H1 (cell line): ENCODE data around the gene NUP85. TPM values are rescaled to one million over a fixed set of nuclear protein-coding genes. Genes with fewer than 3 reads are reported as not detected.

Source experiments
- CTCF ChIA-PET: fragments of 300-600 bp; sonication (Branson Sonifier 250); formaldehyde crosslinking; loops from one replicate; lab custom pipeline; 2021; ENCODE audit not compliant: partially characterized antibody; lab: Charles Lee
- POLR2A ChIA-PET: fragments of 300-600 bp; sonication (Branson Sonifier 250); formaldehyde crosslinking; loops from one replicate; lab custom pipeline; 2021; ENCODE audit warnings: inconsistent platforms; ENCODE audit not compliant: partially characterized antibody; lab: Charles Lee
- DNase-seq, 2 experiments: peaks; one replicate each; pipeline versions ENCODE4 v3.0.0 to v3.0.0-alpha.2; 2010 to 2022; ENCODE audit warnings: low spot score in 2 of 2, low read depth in 1 of 2, mixed read lengths in 1 of 2
- FAIRE-seq: peaks from 2 replicates; lab custom pipeline; 2011; peaks lifted over from hg19 to GRCh38; lab: Jason Lieb, UNC
- H2AFZ ChIP-seq: 2 replicates; pipeline ENCODE4 v1.8.1; 2012; ENCODE audit warnings: low read length, inconsistent platforms
- H2AK5ac ChIP-seq: 2 replicates; pipeline ENCODE4 v1.6.1; 2013; ENCODE audit warnings: low read depth, low read length
- H2BK120ac ChIP-seq: replicated peaks from 2 replicates; pipeline ENCODE3; 2013; ENCODE audit warnings: low read depth, low read length, inconsistent platforms
- H2BK12ac ChIP-seq: 2 replicates; pipeline ENCODE4 v1.6.1; 2013; ENCODE audit warnings: low read depth, low read length
- H2BK15ac ChIP-seq: 2 replicates; pipeline ENCODE4 v1.6.1; 2013; ENCODE audit warnings: low read length
- H2BK20ac ChIP-seq: 2 replicates; pipeline ENCODE4 v1.6.1; 2013; ENCODE audit warnings: low read length
- H2BK5ac ChIP-seq: 2 replicates; pipeline ENCODE4 v1.6.1; 2013; ENCODE audit warnings: low read depth, low read length
- H3K14ac ChIP-seq: 2 replicates; pipeline ENCODE4 v1.6.1; 2013; ENCODE audit warnings: inconsistent platforms; ENCODE audit not compliant: insufficient read length
- H3K18ac ChIP-seq: 2 replicates; pipeline ENCODE4 v1.6.1; 2013; ENCODE audit warnings: low read length; ENCODE audit errors: extremely low read depth
- H3K23ac ChIP-seq: 2 replicates; pipeline ENCODE4 v1.6.1; 2013; ENCODE audit warnings: inconsistent platforms; ENCODE audit not compliant: insufficient read length
- H3K23me2 ChIP-seq: 2 replicates; pipeline ENCODE4 v1.6.1; 2013; ENCODE audit warnings: low read depth, low read length
- H3K27ac ChIP-seq: 2 replicates; pipeline ENCODE4 v1.6.1; 2011; ENCODE audit warnings: low read depth, low read length, inconsistent platforms
- H3K27me3 ChIP-seq, 4 experiments: replicated peaks in 1 of 4; 1 replicate in 1 of 4; 2 replicates in 3 of 4; pipeline versions ENCODE4 v1.6.1 to v1.8.1; 2011 to 2013; ENCODE audit warnings: low read length in 3 of 4, mild to moderate bottlenecking in 3 of 4, inconsistent platforms in 2 of 4, mixed read lengths in 2 of 4, moderate library complexity in 1 of 4; ENCODE audit not compliant: control insufficient read depth in 3 of 4, insufficient read depth in 3 of 4; ENCODE audit errors: extremely low read depth in 1 of 4
- H3K36me3 ChIP-seq, 4 experiments: 2 replicates each; pipeline versions ENCODE4 v1.6.1 to v1.8.1; 2011 to 2013; ENCODE audit warnings: mild to moderate bottlenecking in 4 of 4, low read length in 3 of 4, moderate library complexity in 2 of 4, control low read depth in 1 of 4, inconsistent platforms in 1 of 4; ENCODE audit not compliant: insufficient read depth in 4 of 4, control insufficient read depth in 2 of 4
- H3K4ac ChIP-seq: replicated peaks from 2 replicates; pipeline ENCODE3; 2013; ENCODE audit warnings: low read length, low read depth, mixed read lengths, inconsistent platforms; ENCODE audit not compliant: insufficient read length
- H3K4me1 ChIP-seq, 4 experiments: replicated peaks in 1 of 4; 1 replicate in 1 of 4; 2 replicates in 3 of 4; pipeline versions ENCODE4 v1.6.1 to v1.8.1; 2011 to 2013; ENCODE audit warnings: low read length in 3 of 4, inconsistent platforms in 2 of 4, mixed read lengths in 1 of 4; ENCODE audit not compliant: insufficient read depth in 4 of 4, control insufficient read depth in 3 of 4
- H3K4me2 ChIP-seq, 2 experiments: 2 replicates each; pipeline versions ENCODE4 v1.6.1 to v1.8.1; 2011 to 2013; ENCODE audit warnings: low read depth in 2 of 2, low read length in 2 of 2, control low read depth in 1 of 2, inconsistent platforms in 1 of 2, mild to moderate bottlenecking in 1 of 2; ENCODE audit not compliant: insufficient read depth in 1 of 2
- H3K4me3 ChIP-seq, 4 experiments: fragments of 200-600, 300-600 bp in 1 of 4; sonication (generic), shearing (Covaris generic), sonication (Bioruptor Twin) in 1 of 4; 2 replicates each; pipeline versions ENCODE4 v1.5.1 to v1.8.1; 2011 to 2016; ENCODE audit warnings: low read length in 4 of 4, low read depth in 3 of 4, control low read depth in 2 of 4, inconsistent platforms in 2 of 4, mild to moderate bottlenecking in 2 of 4, mixed read lengths in 1 of 4, moderate library complexity in 1 of 4; ENCODE audit not compliant: insufficient read depth in 2 of 4; ENCODE audit errors: extremely low read depth in 1 of 4
- H3K56ac ChIP-seq: replicated peaks from 2 replicates; pipeline ENCODE3; 2013; ENCODE audit warnings: low read depth, mild to moderate bottlenecking, mixed read lengths, low read length, inconsistent platforms; ENCODE audit not compliant: insufficient read length
- H3K79me1 ChIP-seq: 2 replicates; pipeline ENCODE4 v1.6.1; 2013; ENCODE audit warnings: low read depth, low read length, control low read depth
- H3K79me2 ChIP-seq, 2 experiments: 2 replicates each; pipeline versions ENCODE4 v1.6.1 to v1.8.1; 2012 to 2013; ENCODE audit warnings: low read length in 2 of 2, mild to moderate bottlenecking in 2 of 2, inconsistent platforms in 1 of 2; ENCODE audit not compliant: insufficient read depth in 2 of 2, control insufficient read depth in 1 of 2
- H3K9ac ChIP-seq, 4 experiments: replicated peaks in 1 of 4; 1 replicate in 1 of 4; 2 replicates in 3 of 4; pipeline versions ENCODE4 v1.6.1 to v1.8.1; 2011 to 2013; ENCODE audit warnings: low read depth in 3 of 4, low read length in 3 of 4, control low read depth in 2 of 4, mild to moderate bottlenecking in 2 of 4, moderate library complexity in 2 of 4, inconsistent platforms in 1 of 4; ENCODE audit errors: extremely low read depth in 1 of 4
- H3K9me3 ChIP-seq, 2 experiments: 2 replicates each; pipeline versions ENCODE4 v1.6.1 to v1.8.1; 2012 to 2013; ENCODE audit warnings: mild to moderate bottlenecking in 2 of 2, moderate library complexity in 2 of 2, control low read depth in 1 of 2, inconsistent platforms in 1 of 2, low read depth in 1 of 2, low read length in 1 of 2, mixed read lengths in 1 of 2; ENCODE audit not compliant: insufficient read depth in 2 of 2
- H4K20me1 ChIP-seq, 2 experiments: replicated peaks in 1 of 2; 2 replicates each; pipeline versions ENCODE3 to v1.8.1; 2011 to 2013; ENCODE audit warnings: inconsistent platforms in 2 of 2, low read length in 2 of 2, mild to moderate bottlenecking in 1 of 2; ENCODE audit not compliant: insufficient read depth in 2 of 2, control insufficient read depth in 1 of 2
- H4K5ac ChIP-seq: 2 replicates; pipeline ENCODE4 v1.6.1; 2013; ENCODE audit warnings: low read length, low read depth, mixed read lengths, inconsistent platforms; ENCODE audit not compliant: insufficient read length
- H4K8ac ChIP-seq: 2 replicates; pipeline ENCODE4 v1.8.0; 2013; ENCODE audit warnings: mild to moderate bottlenecking, moderate library complexity, low read length, inconsistent platforms; ENCODE audit not compliant: insufficient read depth; ENCODE audit errors: extremely low read depth
- H4K91ac ChIP-seq: replicated peaks from 2 replicates; pipeline ENCODE3; 2013; ENCODE audit warnings: low read length, mixed read lengths, inconsistent platforms; ENCODE audit not compliant: insufficient read length
- CTBP2 ChIP-seq: IDR thresholded peaks from 2 replicates; pipeline ENCODE4 v1.7.0; 2011; ENCODE audit warnings: borderline replicate concordance, mild to moderate bottlenecking, moderate library complexity, mixed read lengths, low read length; ENCODE audit not compliant: insufficient read depth, insufficient read length
- CTCF ChIP-seq, 3 experiments: IDR thresholded peaks; 1 replicate in 2 of 3; 2 replicates in 1 of 3; pipeline versions ENCODE4 v1.5.1 to v1.6.1; 2011; ENCODE audit warnings: low read length in 3 of 3, mild to moderate bottlenecking in 3 of 3, inconsistent platforms in 2 of 3, low read depth in 1 of 3, moderate library complexity in 1 of 3; ENCODE audit not compliant: insufficient read depth in 1 of 3; ENCODE audit errors: control extremely low read depth in 1 of 3
- HDAC2 ChIP-seq, 2 experiments: fragments of 300-600 bp in 1 of 2; sonication (generic) in 1 of 2; IDR thresholded peaks; 2 replicates each; pipeline ENCODE4 v1.6.1; 2011 to 2012; ENCODE audit warnings: low read depth in 2 of 2, low read length in 2 of 2, mild to moderate bottlenecking in 2 of 2, moderate library complexity in 2 of 2, borderline replicate concordance in 1 of 2, inconsistent platforms in 1 of 2
- MAFK ChIP-seq: IDR thresholded peaks from 2 replicates; pipeline ENCODE4 v1.6.1; 2012; ENCODE audit warnings: low read depth, mild to moderate bottlenecking, improper control_type of control experiment, low read length
- POLR2AphosphoS5 ChIP-seq: IDR thresholded peaks from 2 replicates; pipeline ENCODE4 v1.6.1; 2011; ENCODE audit warnings: low read depth, low read length
- POU5F1 ChIP-seq: IDR thresholded peaks from 2 replicates; pipeline ENCODE4 v1.6.1; 2011; ENCODE audit warnings: low read depth, mild to moderate bottlenecking, low read length, moderate library complexity
- RXRA ChIP-seq: IDR thresholded peaks from 2 replicates; pipeline ENCODE4 v1.6.1; 2011; ENCODE audit warnings: low read depth, mild to moderate bottlenecking, low read length, moderate library complexity; ENCODE audit not compliant: insufficient read depth
- TBP ChIP-seq: IDR thresholded peaks from 2 replicates; pipeline ENCODE4 v1.6.1; 2011; ENCODE audit warnings: low read depth, low read length, improper control_type of control experiment
- WGBS, 2 experiments: shearing (Covaris generic) in 1 of 2; methylation state at CpG; one replicate each; pipeline versions ENCODE4 v1.1.6 to v1.1.7; 2013 to 2015; ENCODE audit warnings: low lambda C conversion rate in 2 of 2, mixed read lengths in 2 of 2, inconsistent platforms in 1 of 2, low coverage in 1 of 2, missing lambda C conversion rate in 1 of 2; ENCODE audit not compliant: insufficient replicate concordance in 2 of 2, insufficient coverage in 1 of 2, insufficient read length in 1 of 2; ENCODE audit errors: extremely low coverage in 1 of 2, missing lambda C conversion rate in 1 of 2; 5-methylcytosine and 5-hydroxymethylcytosine counted together
- polyA plus RNA-seq, 7 experiments: library from polyadenylated mRNA; depleted of rRNA in 3 of 7; stranded (reverse) in 5 of 7; unstranded in 2 of 7; fragments of >200 nt in 5 of 7; fragments of 200-250 nt in 2 of 7; gene quantifications; 1 replicate in 5 of 7; 2 replicates in 1 of 7; 4 replicates in 1 of 7; pipeline versions ENCODE4 v1.2.1 to v1.2.3, GENCODE V29; 2011 to 2013; ENCODE audit warnings: missing spikeins in 2 of 7, mixed read lengths in 2 of 7
- total RNA-seq: library from RNA; stranded (reverse); fragmentation: NEBNext Ultra II Directional; extraction: Animal tissue kit (Norgen Biotek cat#: 25700); gene quantifications from 2 replicates; pipeline ENCODE4 v1.2.1, GENCODE V29; 2021
- TF ChIP-seq, protein P1 (sequence below): IDR thresholded peaks from 2 replicates; pipeline ENCODE4 v1.6.1; 2012; ENCODE audit warnings: low read length, inconsistent platforms

Gene NUP85
- total and polyA plus RNA-seq, 2 of the 8 experiments (the other 6 are each of a cell fraction or from before 2014, with no cell fraction given) = 98.5 to 154 TPM

DNA sequence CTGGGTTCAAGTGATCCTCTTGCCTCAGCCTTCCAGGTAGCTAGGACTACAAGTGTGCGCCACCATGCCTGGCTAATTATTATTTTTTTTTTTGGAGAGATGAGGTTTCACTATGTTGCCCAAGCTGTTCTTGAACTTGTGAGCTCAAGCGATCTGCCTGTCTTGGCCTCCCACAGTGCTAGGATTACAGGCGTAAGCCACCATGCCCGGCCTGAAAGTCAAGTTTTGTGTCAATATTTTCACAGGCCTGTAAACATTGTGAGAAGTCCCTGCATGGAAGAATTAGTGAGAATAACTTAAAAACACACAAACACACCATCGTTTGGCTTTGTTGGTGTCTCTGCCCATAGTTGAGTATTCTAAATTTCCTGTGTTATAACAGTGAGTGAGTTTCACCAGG is 22.2 kb downstream of the NUP85 start:
- no peaks in the 10 kb centered on the region for H3K27me3 ChIP-seq
- no peak overlapping the region for H2BK120ac ChIP-seq
- H3K79me1 ChIP-seq = no peaks in the 10 kb centered on the region
- TF ChIP-seq CTBP2 (no peak), RXRA (no peak), CTCF (IDR thresholded peaks at IDR 0.05; ENCODE audit: control extremely low read depth in 1 of 3, insufficient read depth in 1 of 3, low read depth in 1 of 3, low read length in 3 of 3) (no peak), MAFK (no peak), HDAC2 (IDR thresholded peaks at IDR 0.05; ENCODE audit: borderline replicate concordance in 1 of 2, low read depth in 2 of 2, low read length in 2 of 2) (no peak), TBP (no peak), POU5F1 (no peak), POLR2AphosphoS5 (no peak)
- TF ChIP-seq, protein P1, sequence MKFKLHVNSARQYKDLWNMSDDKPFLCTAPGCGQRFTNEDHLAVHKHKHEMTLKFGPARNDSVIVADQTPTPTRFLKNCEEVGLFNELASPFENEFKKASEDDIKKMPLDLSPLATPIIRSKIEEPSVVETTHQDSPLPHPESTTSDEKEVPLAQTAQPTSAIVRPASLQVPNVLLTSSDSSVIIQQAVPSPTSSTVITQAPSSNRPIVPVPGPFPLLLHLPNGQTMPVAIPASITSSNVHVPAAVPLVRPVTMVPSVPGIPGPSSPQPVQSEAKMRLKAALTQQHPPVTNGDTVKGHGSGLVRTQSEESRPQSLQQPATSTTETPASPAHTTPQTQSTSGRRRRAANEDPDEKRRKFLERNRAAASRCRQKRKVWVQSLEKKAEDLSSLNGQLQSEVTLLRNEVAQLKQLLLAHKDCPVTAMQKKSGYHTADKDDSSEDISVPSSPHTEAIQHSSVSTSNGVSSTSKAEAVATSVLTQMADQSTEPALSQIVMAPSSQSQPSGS = no peak

More for the DNA sequence above, 22.2 kb downstream of the NUP85 start:
- no peak overlapping the region for H3K56ac ChIP-seq
- 91% methylated on average over 5 of the region's 5 CpGs; no CpG with 5 or more reads in 1 of the 2 experiments for WGBS, 2 experiments
- no peak overlapping the region for H2BK12ac ChIP-seq
- H4K5ac ChIP-seq = no peak overlapping the region
- H3K4me3 ChIP-seq = no peak overlapping the region
- no peak overlapping the region for H3K23ac ChIP-seq
- no peak overlapping the region for H2AK5ac ChIP-seq
- no peak overlapping the region for H4K91ac ChIP-seq
- H2AFZ ChIP-seq = no peak overlapping the region
- H2BK15ac ChIP-seq = no peak overlapping the region
- no peak overlapping the region for H3K14ac ChIP-seq
- DNase-seq (no peak), FAIRE-seq (no peak)
- H3K18ac ChIP-seq = no peak overlapping the region
- H2BK20ac ChIP-seq = no peak overlapping the region
- no peak overlapping the region for H4K8ac ChIP-seq
- H2BK5ac ChIP-seq = no peak overlapping the region
- H3K23me2 ChIP-seq = no peaks in the 10 kb centered on the region
- no peak overlapping the region for H3K4ac ChIP-seq
- peaks cover 19 to 73% (median 56%) of the 10 kb centered on the region in 4 experiments for H3K36me3 ChIP-seq
- H3K27ac ChIP-seq = no peak overlapping the region
- no peaks in the 10 kb centered on the region for H3K4me1 ChIP-seq
- ChIA-PET CTCF (interaction anchor here (0.7 to 6.9 kb wide), 5 partner anchors 8 to 56 kb away, joined by 3 to 84 read pairs (median 3); partner anchors contain the start of gene MIF4GD), POLR2A (interaction anchor here (1.1 to 2.4 kb wide), 6 partner anchors 10 to 73 kb away, joined by 3 to 17 read pairs (median 8); partner anchors contain the start of genes JPT1 and NUP85)
- H4K20me1 ChIP-seq = peaks cover 0 to 12% of the 10 kb centered on the region in 2 experiments
- no peaks in the 10 kb centered on the region for H3K9me3 ChIP-seq
- no peak overlapping the region for H3K4me2 ChIP-seq
- no peak overlapping the region for H3K9ac ChIP-seq
- no peaks in the 10 kb centered on the region for H3K79me2 ChIP-seq
